ENCODE measurements around the gene MIPEP.

DNA sequence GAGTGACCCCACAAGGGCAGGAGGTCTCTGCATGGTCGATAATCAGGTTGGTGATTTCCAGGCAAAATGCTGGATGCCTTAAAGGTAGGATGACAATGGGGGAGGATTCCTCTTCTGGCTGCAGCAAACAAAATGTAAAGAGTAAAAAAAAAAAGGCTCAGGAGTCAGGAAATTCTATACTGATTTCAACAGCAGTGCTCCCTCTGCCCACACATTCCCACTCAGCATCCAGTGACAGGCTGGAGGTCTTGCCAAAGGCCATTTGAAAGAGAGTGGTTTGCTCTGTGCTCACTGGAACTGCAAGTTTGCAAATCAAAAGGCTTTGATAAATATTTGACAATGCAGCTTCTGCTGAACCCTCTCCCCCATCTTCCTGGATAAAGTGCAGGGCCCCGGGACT lies 183.6 kb downstream of the MIPEP start:
- TF ChIP-seq, protein P1, sequence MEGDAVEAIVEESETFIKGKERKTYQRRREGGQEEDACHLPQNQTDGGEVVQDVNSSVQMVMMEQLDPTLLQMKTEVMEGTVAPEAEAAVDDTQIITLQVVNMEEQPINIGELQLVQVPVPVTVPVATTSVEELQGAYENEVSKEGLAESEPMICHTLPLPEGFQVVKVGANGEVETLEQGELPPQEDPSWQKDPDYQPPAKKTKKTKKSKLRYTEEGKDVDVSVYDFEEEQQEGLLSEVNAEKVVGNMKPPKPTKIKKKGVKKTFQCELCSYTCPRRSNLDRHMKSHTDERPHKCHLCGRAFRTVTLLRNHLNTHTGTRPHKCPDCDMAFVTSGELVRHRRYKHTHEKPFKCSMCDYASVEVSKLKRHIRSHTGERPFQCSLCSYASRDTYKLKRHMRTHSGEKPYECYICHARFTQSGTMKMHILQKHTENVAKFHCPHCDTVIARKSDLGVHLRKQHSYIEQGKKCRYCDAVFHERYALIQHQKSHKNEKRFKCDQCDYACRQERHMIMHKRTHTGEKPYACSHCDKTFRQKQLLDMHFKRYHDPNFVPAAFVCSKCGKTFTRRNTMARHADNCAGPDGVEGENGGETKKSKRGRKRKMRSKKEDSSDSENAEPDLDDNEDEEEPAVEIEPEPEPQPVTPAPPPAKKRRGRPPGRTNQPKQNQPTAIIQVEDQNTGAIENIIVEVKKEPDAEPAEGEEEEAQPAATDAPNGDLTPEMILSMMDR (conservative IDR thresholded peaks at IDR 0.05; ENCODE audit: low read depth, low read length) = no peak
- no peak for TF ChIP-seq EZH2 (IDR thresholded peaks at IDR 0.05; ENCODE audit: borderline replicate concordance, low read depth, low read length, poor library complexity, severe bottlenecking)
